ENCODE measurements around the gene SELENON.

DNA sequence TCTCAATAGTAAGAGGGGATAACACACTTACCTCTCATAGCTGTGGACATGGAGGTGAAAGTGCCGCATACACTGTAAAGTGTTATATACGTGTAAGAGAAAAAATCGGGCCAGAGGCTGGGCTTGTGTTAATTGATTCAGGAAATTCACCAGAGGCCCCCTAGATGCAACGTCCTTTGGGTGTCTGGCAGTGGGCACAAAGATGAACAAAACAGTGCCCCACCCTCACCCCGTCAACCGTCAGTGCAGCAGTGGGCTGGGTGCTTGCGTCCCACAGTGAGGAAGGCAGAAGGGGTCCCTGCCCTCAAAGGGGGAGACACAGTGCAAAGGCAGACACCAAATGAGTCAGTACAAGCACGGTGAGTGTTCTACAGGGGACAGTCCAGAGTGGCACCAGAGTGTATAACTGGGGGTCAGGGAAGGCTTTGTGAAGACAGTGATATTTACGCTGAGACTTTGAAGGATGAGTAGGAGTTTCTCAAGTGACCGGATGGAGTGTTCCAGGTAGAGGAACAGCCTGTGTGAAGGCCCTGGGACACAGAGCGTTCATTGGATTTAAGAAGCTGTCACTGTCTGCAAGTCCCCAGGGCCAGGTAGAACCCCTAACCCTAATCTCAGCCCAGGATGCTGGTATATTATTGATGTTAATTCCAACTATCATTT, 13.2 kb downstream of the SELENON start:
- TF ChIP-seq, protein P1, sequence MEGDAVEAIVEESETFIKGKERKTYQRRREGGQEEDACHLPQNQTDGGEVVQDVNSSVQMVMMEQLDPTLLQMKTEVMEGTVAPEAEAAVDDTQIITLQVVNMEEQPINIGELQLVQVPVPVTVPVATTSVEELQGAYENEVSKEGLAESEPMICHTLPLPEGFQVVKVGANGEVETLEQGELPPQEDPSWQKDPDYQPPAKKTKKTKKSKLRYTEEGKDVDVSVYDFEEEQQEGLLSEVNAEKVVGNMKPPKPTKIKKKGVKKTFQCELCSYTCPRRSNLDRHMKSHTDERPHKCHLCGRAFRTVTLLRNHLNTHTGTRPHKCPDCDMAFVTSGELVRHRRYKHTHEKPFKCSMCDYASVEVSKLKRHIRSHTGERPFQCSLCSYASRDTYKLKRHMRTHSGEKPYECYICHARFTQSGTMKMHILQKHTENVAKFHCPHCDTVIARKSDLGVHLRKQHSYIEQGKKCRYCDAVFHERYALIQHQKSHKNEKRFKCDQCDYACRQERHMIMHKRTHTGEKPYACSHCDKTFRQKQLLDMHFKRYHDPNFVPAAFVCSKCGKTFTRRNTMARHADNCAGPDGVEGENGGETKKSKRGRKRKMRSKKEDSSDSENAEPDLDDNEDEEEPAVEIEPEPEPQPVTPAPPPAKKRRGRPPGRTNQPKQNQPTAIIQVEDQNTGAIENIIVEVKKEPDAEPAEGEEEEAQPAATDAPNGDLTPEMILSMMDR (conservative IDR thresholded peaks at IDR 0.05; ENCODE audit: low read depth, low read length) = no peak
- TF ChIP-seq EZH2 (IDR thresholded peaks at IDR 0.05; ENCODE audit: low read length, unreplicated experiment) (no peak), EZH2phosphoT487 (IDR thresholded peaks at IDR 0.05; ENCODE audit: borderline replicate concordance, low read length) (no peak)

All from PC-3 (cell line).